ENCODE results near the gene TAAR1. TPM values are rescaled to one million over a fixed set of nuclear protein-coding genes. Genes with fewer than 3 reads are reported as not detected.

The TAAR1 gene
- total RNA-seq, 4 donors from 2014 or later = not detected

DNA sequence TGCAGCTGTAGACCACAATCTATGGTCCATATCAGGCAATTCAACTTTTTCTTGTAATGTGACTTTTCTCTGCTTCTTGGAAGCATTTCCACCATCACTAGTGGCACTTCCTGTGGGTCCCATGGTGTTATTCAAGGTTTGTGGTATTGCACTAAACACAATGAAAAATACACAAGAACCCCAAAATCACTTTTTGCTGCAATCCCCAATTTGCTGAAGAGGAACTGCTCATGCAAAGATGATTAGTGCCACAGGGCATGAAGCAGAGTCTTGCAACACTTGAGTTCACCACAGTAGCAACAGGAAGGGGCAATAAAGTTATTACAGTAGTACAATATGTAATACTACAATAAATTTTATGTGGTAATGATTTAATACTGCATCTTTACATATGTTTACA is 16.8 kb upstream of the TAAR1 start:
- DNase-seq (ENCODE audit: extremely low spot score) = no peak
- Histone ChIP-seq H3K27ac (replicated peaks in 1 of 4) (no peak overlapping the region), H3K9me3 (no peaks in the 10 kb centered on the region), H3K27me3 (no peaks in the 10 kb centered on the region), H3K4me3 (no peak overlapping the region), H3K36me3 (no peaks in the 10 kb centered on the region), H3K4me1 (no peaks in the 10 kb centered on the region)
- intact Hi-C loops (cut with DNase I) = loop anchor here (10.0 kb wide), 1 partner anchor 89 kb away; no protein-coding TSS in a partner anchor
- TF ChIP-seq POLR2AphosphoS5 (IDR thresholded peaks at IDR 0.05) (no peak), EP300 (IDR thresholded peaks at IDR 0.05) (no peak), POLR2A (IDR thresholded peaks at IDR 0.05; ENCODE audit: low read depth) (no peak)
- TF ChIP-seq, protein P1, sequence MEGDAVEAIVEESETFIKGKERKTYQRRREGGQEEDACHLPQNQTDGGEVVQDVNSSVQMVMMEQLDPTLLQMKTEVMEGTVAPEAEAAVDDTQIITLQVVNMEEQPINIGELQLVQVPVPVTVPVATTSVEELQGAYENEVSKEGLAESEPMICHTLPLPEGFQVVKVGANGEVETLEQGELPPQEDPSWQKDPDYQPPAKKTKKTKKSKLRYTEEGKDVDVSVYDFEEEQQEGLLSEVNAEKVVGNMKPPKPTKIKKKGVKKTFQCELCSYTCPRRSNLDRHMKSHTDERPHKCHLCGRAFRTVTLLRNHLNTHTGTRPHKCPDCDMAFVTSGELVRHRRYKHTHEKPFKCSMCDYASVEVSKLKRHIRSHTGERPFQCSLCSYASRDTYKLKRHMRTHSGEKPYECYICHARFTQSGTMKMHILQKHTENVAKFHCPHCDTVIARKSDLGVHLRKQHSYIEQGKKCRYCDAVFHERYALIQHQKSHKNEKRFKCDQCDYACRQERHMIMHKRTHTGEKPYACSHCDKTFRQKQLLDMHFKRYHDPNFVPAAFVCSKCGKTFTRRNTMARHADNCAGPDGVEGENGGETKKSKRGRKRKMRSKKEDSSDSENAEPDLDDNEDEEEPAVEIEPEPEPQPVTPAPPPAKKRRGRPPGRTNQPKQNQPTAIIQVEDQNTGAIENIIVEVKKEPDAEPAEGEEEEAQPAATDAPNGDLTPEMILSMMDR (IDR thresholded peaks at IDR 0.05) = no peak

DNA sequence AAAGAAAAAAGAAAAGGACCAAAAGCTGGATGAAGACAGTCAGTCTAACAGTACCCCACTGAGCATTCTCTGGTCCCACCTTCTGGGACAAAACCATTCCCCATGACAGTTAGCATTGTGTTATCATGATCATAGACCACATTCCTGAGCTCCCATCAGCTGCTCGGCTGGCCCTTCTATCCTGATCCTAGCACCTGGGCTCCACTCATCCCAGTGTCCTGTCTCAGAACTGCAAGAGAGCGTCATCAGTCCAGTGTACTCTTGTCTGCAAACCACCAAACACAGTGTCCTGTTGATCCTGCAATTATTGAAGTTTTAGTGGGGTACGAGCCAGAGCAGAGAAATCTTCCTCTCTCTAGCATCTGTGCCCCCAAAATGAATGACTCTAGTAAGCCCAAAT is 16.0 kb upstream of the TAAR1 start:
- H3K9me3 ChIP-seq = no peaks in the 10 kb centered on the region
- no peaks in the 10 kb centered on the region for H3K27me3 ChIP-seq
- intact Hi-C loops (cut with DNase I) = loop anchor here (10.0 kb wide), 1 partner anchor 90 kb away; no protein-coding TSS in a partner anchor
- H3K4me3 ChIP-seq = no peak overlapping the region
- WGBS = 50% methylated on average over 2 of the region's 3 CpGs
- H3K36me3 ChIP-seq = no peaks in the 10 kb centered on the region
- no peaks in the 10 kb centered on the region for H3K4me1 ChIP-seq
- TF ChIP-seq POLR2AphosphoS5 (IDR thresholded peaks at IDR 0.05) = no peak
- DNase-seq (ENCODE audit: extremely low spot score) = no peak
- H3K27ac ChIP-seq (replicated peaks in 1 of 4) = no peak overlapping the region

DNA sequence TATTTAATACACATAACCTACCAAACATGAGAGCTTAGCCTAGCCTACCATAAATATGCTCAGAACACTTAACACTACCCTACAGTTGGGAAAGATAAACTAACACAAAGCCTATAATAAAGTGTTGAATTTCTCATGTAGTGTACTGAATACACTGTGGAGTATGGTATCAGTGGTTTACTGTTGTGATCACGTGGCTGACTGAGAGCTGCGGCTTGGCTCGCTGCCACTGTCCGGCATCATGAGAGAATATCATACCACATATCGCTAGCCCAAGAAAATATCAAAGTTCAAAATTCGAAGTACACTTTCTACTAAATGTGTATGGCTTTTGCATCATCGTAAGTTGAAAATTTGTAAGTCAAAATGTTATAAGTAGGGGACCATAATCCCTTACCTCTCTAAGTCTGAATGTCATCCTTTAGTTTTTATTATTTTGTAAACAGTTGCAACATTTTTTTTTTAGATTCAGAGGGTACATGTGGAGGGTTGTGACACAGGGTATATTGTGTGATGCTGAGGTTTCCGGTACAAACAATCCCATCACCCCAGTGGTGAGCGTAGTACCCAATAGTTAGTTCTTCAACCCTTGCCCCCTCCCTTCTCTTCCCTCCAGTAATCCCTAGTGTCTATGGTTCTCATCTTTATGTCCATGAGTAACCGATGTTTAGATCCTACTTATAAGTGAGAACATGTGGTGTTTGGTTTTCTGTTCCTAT is 14.6 kb upstream of the TAAR1 start:
- intact Hi-C loops (cut with DNase I) = loop anchor here (10.0 kb wide), 1 partner anchor 91 kb away; no protein-coding TSS in a partner anchor
- Histone ChIP-seq H3K27ac (replicated peaks in 1 of 4) (no peak overlapping the region), H3K4me3 (no peak overlapping the region), H3K27me3 (no peaks in the 10 kb centered on the region), H3K4me1 (peaks cover 0 to 3% (median 0%) of the 10 kb centered on the region in 4 donors), H3K36me3 (no peaks in the 10 kb centered on the region), H3K9me3 (no peaks in the 10 kb centered on the region)
- WGBS = 84% methylated on average over 10 of the region's 10 CpGs
- no peak for DNase-seq (ENCODE audit: extremely low spot score)
- TF ChIP-seq EP300 (IDR thresholded peaks at IDR 0.05) (no peak), POLR2A (IDR thresholded peaks at IDR 0.05; ENCODE audit: low read depth) (no peak), POLR2AphosphoS5 (IDR thresholded peaks at IDR 0.05) (no peak)
- TF ChIP-seq, protein P1 (IDR thresholded peaks at IDR 0.05) = no peak

DNA sequence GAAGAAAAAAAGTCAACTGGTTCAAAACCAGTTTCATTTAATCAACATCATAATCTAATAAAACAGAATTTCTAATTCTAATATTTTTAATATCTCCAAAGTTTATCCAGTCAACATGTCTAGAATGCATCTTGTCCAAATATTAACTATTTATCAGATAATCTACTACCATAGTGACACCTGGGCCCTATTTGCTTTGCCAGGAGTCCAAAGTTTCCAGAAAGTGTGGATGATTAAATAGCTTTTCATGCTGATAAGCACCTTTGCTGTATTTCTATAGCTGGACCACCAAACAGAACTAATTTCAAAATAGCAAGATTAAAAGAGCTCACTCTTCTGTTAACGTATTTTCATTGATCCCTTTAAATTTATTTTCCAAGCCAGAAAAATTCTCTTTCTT is 12.3 kb upstream of the TAAR1 start:
- no peaks in the 10 kb centered on the region for H3K36me3 ChIP-seq
- intact Hi-C loops (cut with DNase I) = loop anchor here (10.0 kb wide), 1 partner anchor 94 kb away; no protein-coding TSS in a partner anchor
- TF ChIP-seq POLR2A (IDR thresholded peaks at IDR 0.05; ENCODE audit: low read depth) = no peak
- TF ChIP-seq, protein P1 (IDR thresholded peaks at IDR 0.05) = no peak
- no peak for TF ChIP-seq EP300 (IDR thresholded peaks at IDR 0.05)
- no peak for TF ChIP-seq POLR2AphosphoS5 (IDR thresholded peaks at IDR 0.05)

DNA sequence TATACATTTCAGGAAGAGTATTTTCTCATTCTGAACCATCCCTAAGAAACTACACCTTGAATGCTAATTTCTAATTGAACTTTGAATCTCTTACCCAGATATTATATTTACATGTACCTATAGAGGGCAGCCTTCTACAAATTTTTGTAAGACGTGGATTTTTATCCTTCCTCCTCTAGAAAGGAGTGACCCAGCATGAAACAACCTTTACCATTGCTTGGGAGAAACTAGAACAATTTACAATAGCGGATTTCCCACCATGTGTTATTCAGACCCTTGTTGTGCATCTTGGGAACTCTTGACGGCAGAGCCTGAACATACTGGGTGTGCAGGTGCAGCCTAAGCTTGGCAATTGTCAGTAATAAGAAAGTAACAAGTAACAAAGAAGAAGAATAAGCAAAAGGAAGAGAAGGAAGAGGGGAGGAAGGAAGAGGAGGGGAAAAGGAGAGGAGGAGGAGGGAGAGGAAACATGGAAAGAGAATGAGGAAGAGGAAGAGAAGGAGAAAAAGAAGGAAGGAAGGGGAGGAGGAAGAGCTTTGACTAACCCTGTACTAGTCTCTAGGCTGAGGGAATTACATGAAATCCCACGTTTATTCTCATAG is 10.8 kb upstream of the TAAR1 start:
- no peak overlapping the region for H3K4me3 ChIP-seq
- no peaks in the 10 kb centered on the region for H3K36me3 ChIP-seq
- DNase-seq (ENCODE audit: extremely low spot score) = no peak
- no peaks in the 10 kb centered on the region for H3K9me3 ChIP-seq
- no peaks in the 10 kb centered on the region for H3K27me3 ChIP-seq
- no peak overlapping the region for H3K27ac ChIP-seq (replicated peaks in 1 of 4)
- intact Hi-C loops (cut with DNase I) = loop anchor here (10.0 kb wide), 1 partner anchor 95 kb away; no protein-coding TSS in a partner anchor
- H3K4me1 ChIP-seq = peaks cover 0 to 3% (median 0%) of the 10 kb centered on the region in 4 donors
- TF ChIP-seq EP300 (IDR thresholded peaks at IDR 0.05) = no peak
- TF ChIP-seq, protein P1 (IDR thresholded peaks at IDR 0.05) = peak; percentile 37 to 56 (median 41)
- no peak for TF ChIP-seq POLR2A (IDR thresholded peaks at IDR 0.05; ENCODE audit: low read depth)
- 7% methylated on average over 4 of the region's 4 CpGs for WGBS

More for the DNA sequence above, 12.3 kb upstream of the TAAR1 start:
- no peaks in the 10 kb centered on the region for H3K9me3 ChIP-seq
- H3K4me1 ChIP-seq = peaks cover 0 to 3% (median 0%) of the 10 kb centered on the region in 4 donors
- no peak for DNase-seq (ENCODE audit: extremely low spot score)
- no peaks in the 10 kb centered on the region for H3K27me3 ChIP-seq
- H3K4me3 ChIP-seq = no peak overlapping the region
- no peak overlapping the region for H3K27ac ChIP-seq (replicated peaks in 1 of 4)
- WGBS = 81% methylated on average over 1 of the region's 1 CpG
